Activated CD4-positive, alpha-beta T cell treated with anti-CD3 and anti-CD28 coated beads, Interleukin-2, amount 50 U/mL, for 16 hours (primary cell): ENCODE measurements around the gene UNK.
"Not testable (repeated sequence)": the region's sequence is repeated elsewhere in the genome, so short reads cannot be mapped to it uniquely, and the experiment has no call there.

Source experiments
- DNase-seq: peaks from one replicate; pipeline ENCODE4 v3.0.0-alpha.2; 2020

UNK gene

GRCh38 chr17:75853433-75853832 is 68.8 kb downstream of the UNK start:
- DNase-seq, result no peak

GRCh38 chr17:75854101-75854748 is 69.6 kb downstream of the UNK start:
- no peak for DNase-seq

GRCh38 chr17:75854881-75855309 is 70.3 kb downstream of the UNK start:
- no peak for DNase-seq

- peak; percentile 99 for DNase-seq
Observed at GRCh38 chr17:75855310-75856061, 70.9 kb downstream of the UNK start, which contains the start of gene WBP2. Gene WBP2, minus strand, starts transcription at chr17:75855335. Its CDS starts 38 bp downstream, at chr17:75855297.

- DNase-seq, result peak; percentile 53
Observed at GRCh38 chr17:75856062-75856756, 71.6 kb downstream of the UNK start.

GRCh38 chr17:75859358-75859757 is 74.8 kb downstream of the UNK start:
- DNase-seq, result not testable (repeated sequence)

- no peak for DNase-seq
Observed at GRCh38 chr17:75861927-75862317, 77.3 kb downstream of the UNK start.

- peak; percentile 84 for DNase-seq
Observed at GRCh38 chr17:75864448-75864871, 79.9 kb downstream of the UNK start.

GRCh38 chr17:75864887-75865286 is 80.3 kb downstream of the UNK start:
- peak; percentile 43 for DNase-seq

- DNase-seq, result not testable (repeated sequence)
Observed at GRCh38 chr17:75865404-75866188, 81.0 kb downstream of the UNK start.

GRCh38 chr17:75868730-75869281 is 84.2 kb downstream of the UNK start:
- DNase-seq, result not testable (repeated sequence)

- DNase-seq, result no peak
Observed at GRCh38 chr17:75869282-75870141, 84.9 kb downstream of the UNK start.

- not testable (repeated sequence) for DNase-seq
Observed at GRCh38 chr17:75870228-75870627, 85.6 kb downstream of the UNK start.

- DNase-seq, result peak; percentile 56
Observed at GRCh38 chr17:75872434-75873351, 88.1 kb downstream of the UNK start.

- no peak for DNase-seq
Observed at GRCh38 chr17:75873587-75874322, 89.1 kb downstream of the UNK start.

GRCh38 chr17:75874323-75875181 is 89.9 kb downstream of the UNK start:
- DNase-seq, result no peak
